Endodermal cell (in vitro differentiated cells): ENCODE data around the gene TRPM3. TPM values are rescaled to one million over a fixed set of nuclear protein-coding genes. Genes with fewer than 3 reads are reported as not detected.

ENCODE experiments used
- DNase-seq: peaks from one replicate; pipeline ENCODE4 v3.0.0-alpha.2; 2017
- H3K27ac ChIP-seq: 2 replicates; pipeline ENCODE4 v1.5.1; 2013; ENCODE audit warnings: mild to moderate bottlenecking, low read depth, low read length, moderate library complexity
- H3K27me3 ChIP-seq: 2 replicates; pipeline ENCODE4 v1.6.1; 2013; ENCODE audit warnings: mild to moderate bottlenecking, low read length, moderate library complexity; ENCODE audit not compliant: insufficient read depth, control insufficient read depth, poor library complexity, severe bottlenecking
- H3K36me3 ChIP-seq: 2 replicates; pipeline ENCODE4 v1.7.0; 2013; ENCODE audit warnings: mild to moderate bottlenecking, low read length, moderate library complexity; ENCODE audit not compliant: control insufficient read depth, insufficient read depth
- H3K4me1 ChIP-seq: one replicate; pipeline ENCODE4 v1.7.0; 2013; ENCODE audit warnings: low read length; ENCODE audit not compliant: control insufficient read depth, insufficient read depth
- H3K4me3 ChIP-seq: 2 replicates; pipeline ENCODE4 v1.5.1; 2013; ENCODE audit warnings: mild to moderate bottlenecking, low read length, moderate library complexity
- H3K9ac ChIP-seq: 2 replicates; pipeline ENCODE4 v1.6.1; 2013; ENCODE audit warnings: mild to moderate bottlenecking, low read length, moderate library complexity; ENCODE audit not compliant: poor library complexity, severe bottlenecking; ENCODE audit errors: extremely low read depth
- H3K9me3 ChIP-seq: 2 replicates; pipeline ENCODE4 v1.6.1; 2013; ENCODE audit warnings: mild to moderate bottlenecking, low read length, moderate library complexity; ENCODE audit not compliant: control insufficient read depth
- H3K27ac Mint-ChIP-seq: 2 replicates; pipeline ENCODE4 v1.8.0; 2020; ENCODE audit warnings: mixed read lengths
- H3K27me3 Mint-ChIP-seq: 2 replicates; pipeline ENCODE4 v1.8.0; 2021; ENCODE audit warnings: mild to moderate bottlenecking, mixed read lengths; ENCODE audit not compliant: insufficient read depth
- H3K36me3 Mint-ChIP-seq: 2 replicates; pipeline ENCODE4 v1.8.0; 2020; ENCODE audit warnings: low read depth, mixed read lengths
- H3K4me1 Mint-ChIP-seq: 2 replicates; pipeline ENCODE4 v1.8.0; 2020; ENCODE audit warnings: mixed read lengths
- H3K4me3 Mint-ChIP-seq: 2 replicates; pipeline ENCODE4 v1.8.0; 2020; ENCODE audit warnings: mild to moderate bottlenecking, moderate library complexity, mixed read lengths
- H3K9me3 Mint-ChIP-seq: 2 replicates; pipeline ENCODE4 v1.8.0; 2020; ENCODE audit warnings: mild to moderate bottlenecking, mixed read lengths
- WGBS, 2 experiments: methylation state at CpG; one replicate each; pipeline versions ENCODE4 v1.1.5 to v1.1.7; 2013; ENCODE audit warnings: missing lambda C conversion rate in 2 of 2, mixed read lengths in 1 of 2; ENCODE audit not compliant: insufficient coverage in 1 of 2, insufficient read length in 1 of 2; 5-methylcytosine and 5-hydroxymethylcytosine counted together
- total RNA-seq, 2 donors: library from RNA; stranded (reverse); fragmentation: NEBNext Ultra II Directional in 1 of 2; extraction: Animal tissue kit (Norgen Biotek cat#: 25700) in 1 of 2; gene quantifications; 2 replicates in 1 of 2; 3 replicates in 1 of 2; pipeline ENCODE4 v1.2.1, GENCODE V29; 2021
- TF ChIP-seq, protein P1 (sequence below): fragments of 200-600 bp; sonication (generic); conservative IDR thresholded peaks from 2 replicates; pipeline ENCODE4 v1.5.0; 2021; ENCODE audit warnings: antibody characterized with exemption, mild to moderate bottlenecking

Gene TRPM3
- total RNA-seq, 2 donors from 2014 or later, result 1.8 to 2.5 TPM

DNA sequence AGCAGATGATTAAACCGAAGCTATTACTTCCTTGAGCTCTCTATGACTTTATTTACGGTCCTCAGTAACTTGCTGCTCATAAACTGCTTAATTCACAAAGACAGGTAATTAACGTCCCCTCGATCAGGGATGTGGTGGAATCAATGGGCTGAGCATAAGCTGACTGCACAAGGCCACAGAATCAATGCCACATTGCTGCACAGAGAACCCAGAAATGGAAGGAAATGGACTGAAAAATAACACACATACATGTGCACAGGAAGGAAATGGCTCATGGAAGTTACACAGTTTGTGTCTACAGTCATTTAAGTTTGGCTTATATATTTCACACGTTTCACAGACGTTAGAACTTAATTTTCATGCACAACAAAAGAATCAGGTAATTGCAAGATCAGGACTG is 588.7 kb downstream of the TRPM3 start:
- Mint-ChIP-seq H3K9me3 (no peaks in the 10 kb centered on the region), H3K4me1 (peaks cover 9% of the 10 kb centered on the region), H3K27ac (no peak overlapping the region), H3K27me3 (no peaks in the 10 kb centered on the region), H3K4me3 (no peak overlapping the region), H3K36me3 (no peaks in the 10 kb centered on the region)
- Histone ChIP-seq H3K9me3 (no peaks in the 10 kb centered on the region), H3K4me3 (no peak overlapping the region), H3K27ac (no peak overlapping the region), H3K9ac (no peak overlapping the region), H3K4me1 (no peaks in the 10 kb centered on the region), H3K36me3 (no peaks in the 10 kb centered on the region), H3K27me3 (no peaks in the 10 kb centered on the region)
- DNase-seq, result no peak
- TF ChIP-seq, protein P1, sequence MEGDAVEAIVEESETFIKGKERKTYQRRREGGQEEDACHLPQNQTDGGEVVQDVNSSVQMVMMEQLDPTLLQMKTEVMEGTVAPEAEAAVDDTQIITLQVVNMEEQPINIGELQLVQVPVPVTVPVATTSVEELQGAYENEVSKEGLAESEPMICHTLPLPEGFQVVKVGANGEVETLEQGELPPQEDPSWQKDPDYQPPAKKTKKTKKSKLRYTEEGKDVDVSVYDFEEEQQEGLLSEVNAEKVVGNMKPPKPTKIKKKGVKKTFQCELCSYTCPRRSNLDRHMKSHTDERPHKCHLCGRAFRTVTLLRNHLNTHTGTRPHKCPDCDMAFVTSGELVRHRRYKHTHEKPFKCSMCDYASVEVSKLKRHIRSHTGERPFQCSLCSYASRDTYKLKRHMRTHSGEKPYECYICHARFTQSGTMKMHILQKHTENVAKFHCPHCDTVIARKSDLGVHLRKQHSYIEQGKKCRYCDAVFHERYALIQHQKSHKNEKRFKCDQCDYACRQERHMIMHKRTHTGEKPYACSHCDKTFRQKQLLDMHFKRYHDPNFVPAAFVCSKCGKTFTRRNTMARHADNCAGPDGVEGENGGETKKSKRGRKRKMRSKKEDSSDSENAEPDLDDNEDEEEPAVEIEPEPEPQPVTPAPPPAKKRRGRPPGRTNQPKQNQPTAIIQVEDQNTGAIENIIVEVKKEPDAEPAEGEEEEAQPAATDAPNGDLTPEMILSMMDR, result no peak
- 89 to 99% methylated on average over 6 of the region's 6 CpGs for WGBS, 2 experiments

DNA sequence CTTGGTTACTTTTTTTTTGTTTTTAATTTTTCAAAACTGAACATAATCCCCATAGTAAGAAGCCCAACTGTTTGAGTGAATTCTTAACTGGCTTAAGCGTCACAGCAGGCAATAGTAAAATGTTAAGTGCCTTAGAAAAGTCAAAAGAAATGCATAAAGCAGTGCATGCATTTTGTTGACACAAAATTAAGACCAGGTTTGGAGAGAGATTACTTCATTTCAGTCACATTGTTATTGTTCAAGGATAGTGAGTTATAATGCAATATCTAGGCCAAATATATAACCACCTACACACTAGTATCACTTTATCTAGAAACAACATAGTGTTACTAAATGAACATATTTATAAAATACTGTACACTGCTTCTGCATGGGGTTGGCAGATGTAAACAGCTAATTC is 590.1 kb downstream of the TRPM3 start:
- Histone ChIP-seq H3K4me3 (no peak overlapping the region), H3K27ac (no peak overlapping the region), H3K27me3 (no peaks in the 10 kb centered on the region), H3K36me3 (no peaks in the 10 kb centered on the region), H3K9me3 (no peaks in the 10 kb centered on the region), H3K9ac (no peak overlapping the region), H3K4me1 (no peaks in the 10 kb centered on the region)
- H3K36me3 Mint-ChIP-seq, result no peaks in the 10 kb centered on the region
- H3K9me3 Mint-ChIP-seq, result no peaks in the 10 kb centered on the region
- TF ChIP-seq, protein P1, result no peak
- no peak overlapping the region for H3K27ac Mint-ChIP-seq
- peaks cover 9% of the 10 kb centered on the region for H3K4me1 Mint-ChIP-seq
- DNase-seq, result no peak
- H3K27me3 Mint-ChIP-seq, result no peaks in the 10 kb centered on the region
- H3K4me3 Mint-ChIP-seq, result no peak overlapping the region
- WGBS, 2 experiments, result 89 to 94% methylated on average over 1 of the region's 1 CpG

DNA sequence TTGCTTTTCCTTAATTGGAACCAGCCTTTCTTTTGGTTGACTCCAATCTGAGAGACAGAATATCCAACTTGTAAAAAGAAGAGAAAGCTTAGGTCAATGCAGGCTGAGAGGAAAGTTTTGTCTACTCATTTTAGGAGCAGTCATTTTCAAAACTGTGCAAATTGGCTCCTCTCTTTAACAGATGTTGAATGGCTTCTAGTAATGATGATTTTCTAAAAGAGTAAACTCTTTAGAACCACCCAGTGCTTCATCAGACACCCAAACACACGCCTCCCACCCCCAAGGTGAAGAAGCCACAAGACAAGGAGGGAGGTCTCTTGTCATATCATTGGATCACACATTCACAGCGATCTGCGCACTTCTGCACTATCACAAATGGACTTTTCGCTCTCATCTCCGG is 590.7 kb downstream of the TRPM3 start:
- Histone ChIP-seq H3K27me3 (no peaks in the 10 kb centered on the region), H3K9ac (no peak overlapping the region), H3K4me1 (no peaks in the 10 kb centered on the region), H3K27ac (no peak overlapping the region), H3K9me3 (no peaks in the 10 kb centered on the region), H3K4me3 (no peak overlapping the region), H3K36me3 (no peaks in the 10 kb centered on the region)
- H3K9me3 Mint-ChIP-seq, result no peaks in the 10 kb centered on the region
- no peak overlapping the region for H3K27ac Mint-ChIP-seq
- H3K36me3 Mint-ChIP-seq, result no peaks in the 10 kb centered on the region
- no peaks in the 10 kb centered on the region for H3K27me3 Mint-ChIP-seq
- H3K4me1 Mint-ChIP-seq, result peaks cover 7% of the 10 kb centered on the region
- DNase-seq, result no peak
- TF ChIP-seq, protein P1, result no peak
- no peak overlapping the region for H3K4me3 Mint-ChIP-seq
- 92 to 100% methylated on average over 4 to 5 of the region's 5 CpGs for WGBS, 2 experiments
